Measurements from ENCODE around the gene DYSF. TPM values are rescaled to one million over a fixed set of nuclear protein-coding genes. Genes with fewer than 3 reads are reported as not detected.

Gene DYSF
- polyA plus RNA-seq, 1 donor from 2014 or later: 0.04 TPM

DNA sequence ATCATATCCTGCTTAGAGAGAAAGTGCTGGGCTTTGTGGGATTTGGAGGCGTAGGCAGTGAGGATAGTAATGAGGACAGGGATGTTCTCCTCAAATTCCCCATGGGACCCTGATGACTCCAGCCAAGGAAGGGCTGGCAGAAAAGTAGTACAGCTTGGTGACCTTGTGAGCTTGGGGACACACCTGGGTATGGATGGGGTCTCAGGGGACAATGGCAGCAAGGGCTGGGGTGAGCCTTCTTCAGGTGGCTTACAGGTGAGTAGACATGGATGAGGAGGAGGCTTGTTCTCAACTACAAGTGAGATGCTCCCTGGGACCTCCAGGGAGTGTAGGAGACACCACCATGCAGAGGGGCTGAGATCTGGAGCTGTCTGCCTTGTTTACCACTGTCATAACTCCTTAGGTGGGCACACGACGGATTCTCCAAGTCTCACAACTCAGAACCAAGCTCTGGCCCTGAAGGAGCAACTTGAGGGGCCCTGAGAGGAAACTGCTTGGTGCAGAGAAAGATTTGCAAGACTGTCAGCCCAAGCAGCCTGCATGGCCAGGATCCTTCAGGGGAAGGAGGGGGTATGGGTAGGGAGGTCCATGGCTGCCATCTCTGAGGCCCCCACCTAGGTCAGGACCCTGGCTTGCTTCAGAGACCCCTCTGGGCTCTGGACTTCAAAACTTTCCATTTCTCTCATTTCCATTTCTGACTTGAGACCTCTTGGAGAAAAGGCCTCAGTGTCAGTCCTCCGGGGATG, 262.8 kb downstream of the DYSF start:
- H3K4me2 ChIP-seq (ENCODE audit: low read length): no peak overlapping the region
- no peaks in the 10 kb centered on the region for H3K9me3 ChIP-seq (ENCODE audit: low read length)
- no peaks in the 10 kb centered on the region for H3F3A ChIP-seq (ENCODE audit: insufficient read depth, low read length, poor library complexity, severe bottlenecking)
- no peaks in the 10 kb centered on the region for H3K79me2 ChIP-seq (replicated peaks; ENCODE audit: insufficient read depth, low read length)
- H3K27ac ChIP-seq (ENCODE audit: low read length): no peak overlapping the region
- H3K36me3 ChIP-seq (ENCODE audit: insufficient read depth, low read length): no peaks in the 10 kb centered on the region
- H3K9me2 ChIP-seq (ENCODE audit: insufficient read depth, low read length): no peaks in the 10 kb centered on the region
- H2AFZ ChIP-seq (ENCODE audit: low read depth, low read length): no peak overlapping the region
- no peaks in the 10 kb centered on the region for H3K27me3 ChIP-seq (ENCODE audit: insufficient read depth, low read depth, low read length)
- H3K9ac ChIP-seq (ENCODE audit: low read length): no peak overlapping the region
- H3K4me3 ChIP-seq (ENCODE audit: low read length): no peak overlapping the region
- H4K20me1 ChIP-seq (ENCODE audit: insufficient read depth): no peaks in the 10 kb centered on the region
- TF ChIP-seq, protein P1, sequence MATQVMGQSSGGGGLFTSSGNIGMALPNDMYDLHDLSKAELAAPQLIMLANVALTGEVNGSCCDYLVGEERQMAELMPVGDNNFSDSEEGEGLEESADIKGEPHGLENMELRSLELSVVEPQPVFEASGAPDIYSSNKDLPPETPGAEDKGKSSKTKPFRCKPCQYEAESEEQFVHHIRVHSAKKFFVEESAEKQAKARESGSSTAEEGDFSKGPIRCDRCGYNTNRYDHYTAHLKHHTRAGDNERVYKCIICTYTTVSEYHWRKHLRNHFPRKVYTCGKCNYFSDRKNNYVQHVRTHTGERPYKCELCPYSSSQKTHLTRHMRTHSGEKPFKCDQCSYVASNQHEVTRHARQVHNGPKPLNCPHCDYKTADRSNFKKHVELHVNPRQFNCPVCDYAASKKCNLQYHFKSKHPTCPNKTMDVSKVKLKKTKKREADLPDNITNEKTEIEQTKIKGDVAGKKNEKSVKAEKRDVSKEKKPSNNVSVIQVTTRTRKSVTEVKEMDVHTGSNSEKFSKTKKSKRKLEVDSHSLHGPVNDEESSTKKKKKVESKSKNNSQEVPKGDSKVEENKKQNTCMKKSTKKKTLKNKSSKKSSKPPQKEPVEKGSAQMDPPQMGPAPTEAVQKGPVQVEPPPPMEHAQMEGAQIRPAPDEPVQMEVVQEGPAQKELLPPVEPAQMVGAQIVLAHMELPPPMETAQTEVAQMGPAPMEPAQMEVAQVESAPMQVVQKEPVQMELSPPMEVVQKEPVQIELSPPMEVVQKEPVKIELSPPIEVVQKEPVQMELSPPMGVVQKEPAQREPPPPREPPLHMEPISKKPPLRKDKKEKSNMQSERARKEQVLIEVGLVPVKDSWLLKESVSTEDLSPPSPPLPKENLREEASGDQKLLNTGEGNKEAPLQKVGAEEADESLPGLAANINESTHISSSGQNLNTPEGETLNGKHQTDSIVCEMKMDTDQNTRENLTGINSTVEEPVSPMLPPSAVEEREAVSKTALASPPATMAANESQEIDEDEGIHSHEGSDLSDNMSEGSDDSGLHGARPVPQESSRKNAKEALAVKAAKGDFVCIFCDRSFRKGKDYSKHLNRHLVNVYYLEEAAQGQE (IDR thresholded peaks at IDR 0.05; ENCODE audit: borderline replicate concordance): no peak
- no peak for TF ChIP-seq TAF1 (IDR thresholded peaks at IDR 0.05; ENCODE audit: low read depth)

- Histone ChIP-seq H2AFZ (ENCODE audit: low read depth, low read length) (no peak overlapping the region), H3K9me2 (ENCODE audit: insufficient read depth, low read length) (no peaks in the 10 kb centered on the region), H3K4me3 (ENCODE audit: low read length) (no peak overlapping the region), H3K79me2 (replicated peaks; ENCODE audit: insufficient read depth, low read length) (no peaks in the 10 kb centered on the region), H3F3A (ENCODE audit: insufficient read depth, low read length, poor library complexity, severe bottlenecking) (no peaks in the 10 kb centered on the region), H3K9me3 (ENCODE audit: low read length) (no peaks in the 10 kb centered on the region), H3K4me2 (ENCODE audit: low read length) (no peak overlapping the region), H3K9ac (ENCODE audit: low read length) (no peak overlapping the region), H3K27me3 (ENCODE audit: insufficient read depth, low read depth, low read length) (no peaks in the 10 kb centered on the region), H4K20me1 (ENCODE audit: insufficient read depth) (no peaks in the 10 kb centered on the region), H3K36me3 (ENCODE audit: insufficient read depth, low read length) (no peaks in the 10 kb centered on the region), H3K27ac (ENCODE audit: low read length) (no peak overlapping the region)
- TF ChIP-seq, protein P1 (IDR thresholded peaks at IDR 0.05; ENCODE audit: borderline replicate concordance): no peak
- TF ChIP-seq TAF1 (IDR thresholded peaks at IDR 0.05; ENCODE audit: low read depth): no peak
- no peak for TF ChIP-seq EZH2 (IDR thresholded peaks at IDR 0.05; ENCODE audit: borderline replicate concordance, insufficient read depth, low read length, poor library complexity, severe bottlenecking)
- TF ChIP-seq, protein P2, sequence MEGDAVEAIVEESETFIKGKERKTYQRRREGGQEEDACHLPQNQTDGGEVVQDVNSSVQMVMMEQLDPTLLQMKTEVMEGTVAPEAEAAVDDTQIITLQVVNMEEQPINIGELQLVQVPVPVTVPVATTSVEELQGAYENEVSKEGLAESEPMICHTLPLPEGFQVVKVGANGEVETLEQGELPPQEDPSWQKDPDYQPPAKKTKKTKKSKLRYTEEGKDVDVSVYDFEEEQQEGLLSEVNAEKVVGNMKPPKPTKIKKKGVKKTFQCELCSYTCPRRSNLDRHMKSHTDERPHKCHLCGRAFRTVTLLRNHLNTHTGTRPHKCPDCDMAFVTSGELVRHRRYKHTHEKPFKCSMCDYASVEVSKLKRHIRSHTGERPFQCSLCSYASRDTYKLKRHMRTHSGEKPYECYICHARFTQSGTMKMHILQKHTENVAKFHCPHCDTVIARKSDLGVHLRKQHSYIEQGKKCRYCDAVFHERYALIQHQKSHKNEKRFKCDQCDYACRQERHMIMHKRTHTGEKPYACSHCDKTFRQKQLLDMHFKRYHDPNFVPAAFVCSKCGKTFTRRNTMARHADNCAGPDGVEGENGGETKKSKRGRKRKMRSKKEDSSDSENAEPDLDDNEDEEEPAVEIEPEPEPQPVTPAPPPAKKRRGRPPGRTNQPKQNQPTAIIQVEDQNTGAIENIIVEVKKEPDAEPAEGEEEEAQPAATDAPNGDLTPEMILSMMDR (IDR thresholded peaks at IDR 0.05; ENCODE audit: poor library complexity, severe bottlenecking): no peak
- no peak for TF ChIP-seq EP300 (conservative IDR thresholded peaks at IDR 0.05; ENCODE audit: poor library complexity, severe bottlenecking)
- no peak for TF ChIP-seq RAD21 (conservative IDR thresholded peaks at IDR 0.05)
- TF ChIP-seq SMC3 (conservative IDR thresholded peaks at IDR 0.05; ENCODE audit: poor library complexity): no peak
- TF ChIP-seq POLR2AphosphoS5 (IDR thresholded peaks at IDR 0.05): no peak
- no peak for TF ChIP-seq MXI1 (conservative IDR thresholded peaks at IDR 0.05; ENCODE audit: poor library complexity, severe bottlenecking)
These were observed 263.6 kb downstream of the DYSF start for GRCh38 chr2:71716697-71717624.

Data from neural cell (in vitro differentiated cells).